ENCODE data around the gene BCL2L12. TPM values are rescaled to one million over a fixed set of nuclear protein-coding genes. Genes with fewer than 3 reads are reported as not detected.
"Not testable (repeated sequence)": the region's sequence is repeated elsewhere in the genome, so short reads cannot be mapped to it uniquely, and the experiment has no call there.

The BCL2L12 gene
- total RNA-seq (1 to 10 TPM in 1 of 2 donors, under 1 TPM in 1; 0.89 to 7.6 TPM), polyA plus RNA-seq (ENCODE audit: insufficient read length in 2 of 2) (10 to 100 TPM in 1 of 2 donors, 1 to 10 TPM in 1; 8.2 to 15.0 TPM)
- long read RNA-seq, donor 1, partial matches to known transcripts = 0 of 5 reads
- long read RNA-seq, donor 1, other reads (novel, unspliced or antisense) = 0 of 5 reads
- long read RNA-seq, donor 2 = 0 reads
- long read RNA-seq, donor 3, partial matches to known transcripts = 0 of 3 reads
- long read RNA-seq, donor 3, other reads (novel, unspliced or antisense) = 0 of 3 reads
- long read RNA-seq, donor 4, transcript BCL2L12-212 (7 exons, 1,854 nt) = major isoform, 10 of 19 reads
- long read RNA-seq, donor 4, partial matches to known transcripts = 6 of 19 reads
- long read RNA-seq, donor 4, other reads (novel, unspliced or antisense) = 0 of 19 reads

GRCh38 chr19:49665351-49666119 is at the start of gene BCL2L12, which contains the start of gene IRF3:
BCL2L12 (plus strand) TSS chr19:49665933; CDS start chr19:49666693, 760 bp downstream.
IRF3 (minus strand) TSS chr19:49665857; CDS start chr19:49664838, 1,019 bp downstream.
- H3K27me3 ChIP-seq (ENCODE audit: control insufficient read depth, insufficient read depth, low read length) = no peaks in the 10 kb centered on the region
- peak in 5 of 6 donors; percentile 88 to 98 (median 90) for DNase-seq (ENCODE audit: low read depth in 4 of 6, low spot score in 6 of 6)
- WGBS (ENCODE audit: insufficient coverage) = 0% methylated on average over 50 of the region's 50 CpGs
- H3K27ac ChIP-seq (ENCODE audit: low read depth, low read length) = peak within 1 kb of the TSS; percentile 95
- H3K4me3 ChIP-seq (ENCODE audit: low read depth, low read length) = peak within 1 kb of the TSS; percentile 92
- H3K36me3 ChIP-seq (ENCODE audit: control insufficient read depth, insufficient read depth, low read length) = peaks cover 37% of the 10 kb centered on the region
- H3K9me3 ChIP-seq (ENCODE audit: control insufficient read depth, insufficient read depth, low read length) = no peaks in the 10 kb centered on the region
- peaks cover 35% of the 10 kb centered on the region for H3K4me1 ChIP-seq (ENCODE audit: control insufficient read depth, insufficient read depth, low read length)

- 87% methylated on average over 6 of the region's 7 CpGs for WGBS (ENCODE audit: insufficient coverage)
- H3K9me3 ChIP-seq (ENCODE audit: control insufficient read depth, insufficient read depth, low read length) = no peaks in the 10 kb centered on the region
- H3K27ac ChIP-seq (ENCODE audit: low read depth, low read length) = no peak overlapping the region
- no peak for DNase-seq (ENCODE audit: low read depth in 4 of 6, low spot score in 6 of 6)
- H3K4me1 ChIP-seq (ENCODE audit: control insufficient read depth, insufficient read depth, low read length) = no peaks in the 10 kb centered on the region
- peaks cover 93% of the 10 kb centered on the region for H3K36me3 ChIP-seq (ENCODE audit: control insufficient read depth, insufficient read depth, low read length)
- no peak overlapping the region for H3K4me3 ChIP-seq (ENCODE audit: low read depth, low read length)
- H3K27me3 ChIP-seq (ENCODE audit: control insufficient read depth, insufficient read depth, low read length) = no peaks in the 10 kb centered on the region
Observed at GRCh38 chr19:49616532-49616931, 49.2 kb upstream of the BCL2L12 start.

DNA sequence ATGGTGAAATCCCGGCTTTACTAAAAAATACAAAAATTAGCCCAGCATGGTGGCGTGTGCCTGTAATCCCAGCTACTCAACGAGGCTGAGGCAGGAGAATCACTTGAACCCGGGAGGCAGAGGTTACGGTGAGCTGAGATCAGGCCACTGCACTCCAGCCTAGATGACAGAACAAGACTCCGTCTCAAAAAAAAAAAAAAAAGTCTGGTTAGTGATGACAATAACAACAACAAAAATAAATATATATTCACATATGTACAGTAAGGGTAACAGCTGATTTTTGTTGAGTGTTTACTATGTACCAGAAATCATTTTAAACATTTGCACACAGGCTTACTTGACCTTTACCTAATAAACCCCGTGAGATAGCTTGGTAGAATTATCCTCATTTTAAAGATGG is 48.8 kb upstream of the BCL2L12 start:
- DNase-seq (ENCODE audit: low read depth in 4 of 6, low spot score in 6 of 6) = no peak
- Histone ChIP-seq H3K27ac (ENCODE audit: low read depth, low read length) (no peak overlapping the region), H3K27me3 (ENCODE audit: control insufficient read depth, insufficient read depth, low read length) (no peaks in the 10 kb centered on the region), H3K4me1 (ENCODE audit: control insufficient read depth, insufficient read depth, low read length) (no peaks in the 10 kb centered on the region), H3K9me3 (ENCODE audit: control insufficient read depth, insufficient read depth, low read length) (no peaks in the 10 kb centered on the region), H3K36me3 (ENCODE audit: control insufficient read depth, insufficient read depth, low read length) (peaks cover 97% of the 10 kb centered on the region), H3K4me3 (ENCODE audit: low read depth, low read length) (no peak overlapping the region)
- 95% methylated on average over 3 of the region's 7 CpGs for WGBS (ENCODE audit: insufficient coverage)

GRCh38 chr19:49617860-49618259 is 47.9 kb upstream of the BCL2L12 start:
- not testable (repeated sequence) for DNase-seq (ENCODE audit: low read depth in 4 of 6, low spot score in 6 of 6); H3K4me3 ChIP-seq (ENCODE audit: low read depth, low read length); H3K4me1 ChIP-seq (ENCODE audit: control insufficient read depth, insufficient read depth, low read length); H3K27ac ChIP-seq (ENCODE audit: low read depth, low read length); H3K9me3 ChIP-seq (ENCODE audit: control insufficient read depth, insufficient read depth, low read length); H3K27me3 ChIP-seq (ENCODE audit: control insufficient read depth, insufficient read depth, low read length)
- peaks cover 93% of the 10 kb centered on the region for H3K36me3 ChIP-seq (ENCODE audit: control insufficient read depth, insufficient read depth, low read length)
- over 99% methylated on average over 13 of the region's 13 CpGs for WGBS (ENCODE audit: insufficient coverage)

DNA sequence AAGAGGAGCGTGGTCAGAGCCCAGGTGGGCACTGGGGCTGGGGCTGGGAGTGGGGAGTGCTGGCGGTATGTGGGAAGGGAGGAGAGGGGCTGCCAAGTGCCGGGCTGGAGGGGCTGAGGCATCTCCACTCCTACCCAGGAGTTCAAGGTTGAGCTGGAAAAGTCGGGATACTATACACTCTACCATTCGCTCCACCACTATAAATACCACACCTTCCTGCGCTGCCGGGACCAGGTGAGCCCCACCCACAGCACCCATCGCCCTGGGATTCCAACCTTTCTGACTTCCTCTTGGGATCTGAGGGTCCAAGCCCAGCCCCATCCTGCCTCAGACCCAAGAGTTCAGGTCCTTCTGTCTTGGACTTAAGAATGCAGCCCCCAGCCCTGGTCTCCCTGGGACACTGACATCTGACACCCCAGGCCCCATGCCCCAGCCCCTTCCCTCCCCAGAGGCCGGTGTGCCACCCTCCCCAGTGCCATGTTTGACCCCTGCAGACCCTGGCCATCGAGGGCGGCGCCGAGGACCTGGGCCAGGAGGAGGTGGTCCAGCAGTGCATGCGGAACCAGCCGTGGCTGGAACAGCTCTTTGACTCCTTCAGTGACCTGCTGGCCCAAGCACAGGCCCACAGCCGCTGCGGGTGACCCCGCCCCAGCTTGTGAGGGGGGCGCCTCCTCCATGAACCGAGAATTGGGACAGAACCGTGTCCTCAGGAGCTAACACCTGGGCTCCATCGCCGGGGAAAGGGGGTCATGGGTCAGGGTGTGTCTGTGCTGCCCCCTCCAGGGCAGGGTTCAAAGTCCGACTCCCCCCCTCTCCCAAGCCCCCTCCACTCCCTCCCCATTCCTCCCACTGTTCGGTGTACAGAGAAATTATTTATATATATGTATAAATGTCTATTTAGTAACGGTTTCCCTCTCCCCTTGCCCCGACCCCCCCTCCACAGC is 40.5 kb upstream of the BCL2L12 start:
- H3K27ac ChIP-seq (ENCODE audit: low read depth, low read length) = no peak overlapping the region
- H3K4me3 ChIP-seq (ENCODE audit: low read depth, low read length) = no peak overlapping the region
- 89% methylated on average over 15 of the region's 27 CpGs for WGBS (ENCODE audit: insufficient coverage)
- no peaks in the 10 kb centered on the region for H3K27me3 ChIP-seq (ENCODE audit: control insufficient read depth, insufficient read depth, low read length)
- DNase-seq (ENCODE audit: low read depth in 4 of 6, low spot score in 6 of 6) = no peak
- no peaks in the 10 kb centered on the region for H3K9me3 ChIP-seq (ENCODE audit: control insufficient read depth, insufficient read depth, low read length)
- H3K4me1 ChIP-seq (ENCODE audit: control insufficient read depth, insufficient read depth, low read length) = peaks cover 4% of the 10 kb centered on the region
- peaks cover 66% of the 10 kb centered on the region for H3K36me3 ChIP-seq (ENCODE audit: control insufficient read depth, insufficient read depth, low read length)

GRCh38 chr19:49626226-49626625 is 39.5 kb upstream of the BCL2L12 start:
- Histone ChIP-seq H3K4me3 (ENCODE audit: low read depth, low read length) (no peak overlapping the region), H3K9me3 (ENCODE audit: control insufficient read depth, insufficient read depth, low read length) (no peaks in the 10 kb centered on the region), H3K4me1 (ENCODE audit: control insufficient read depth, insufficient read depth, low read length) (peaks cover 13% of the 10 kb centered on the region), H3K36me3 (ENCODE audit: control insufficient read depth, insufficient read depth, low read length) (peaks cover 57% of the 10 kb centered on the region), H3K27me3 (ENCODE audit: control insufficient read depth, insufficient read depth, low read length) (no peaks in the 10 kb centered on the region), H3K27ac (ENCODE audit: low read depth, low read length) (no peak overlapping the region)
- WGBS (ENCODE audit: insufficient coverage) = 70% methylated on average over 4 of the region's 11 CpGs
- DNase-seq (ENCODE audit: low read depth in 4 of 6, low spot score in 6 of 6) = no peak

GRCh38 chr19:49629659-49630058 is 36.1 kb upstream of the BCL2L12 start:
- no peaks in the 10 kb centered on the region for H3K27me3 ChIP-seq (ENCODE audit: control insufficient read depth, insufficient read depth, low read length)
- no peak overlapping the region for H3K27ac ChIP-seq (ENCODE audit: low read depth, low read length)
- no peak overlapping the region for H3K4me3 ChIP-seq (ENCODE audit: low read depth, low read length)
- DNase-seq (ENCODE audit: low read depth in 4 of 6, low spot score in 6 of 6) = no peak
- peaks cover 17% of the 10 kb centered on the region for H3K4me1 ChIP-seq (ENCODE audit: control insufficient read depth, insufficient read depth, low read length)
- peaks cover 32% of the 10 kb centered on the region for H3K36me3 ChIP-seq (ENCODE audit: control insufficient read depth, insufficient read depth, low read length)
- no peaks in the 10 kb centered on the region for H3K9me3 ChIP-seq (ENCODE audit: control insufficient read depth, insufficient read depth, low read length)
- no CpG with 5 or more reads among the region's 9 CpGs for WGBS (ENCODE audit: insufficient coverage)

GRCh38 chr19:49631014-49631588 is 34.6 kb upstream of the BCL2L12 start:
- DNase-seq (ENCODE audit: low read depth in 4 of 6, low spot score in 6 of 6) = peak in 1 of 6 donors; percentile 51
- WGBS (ENCODE audit: insufficient coverage) = 28% methylated on average over 3 of the region's 9 CpGs
- peaks cover 17% of the 10 kb centered on the region for H3K36me3 ChIP-seq (ENCODE audit: control insufficient read depth, insufficient read depth, low read length)
- no peaks in the 10 kb centered on the region for H3K27me3 ChIP-seq (ENCODE audit: control insufficient read depth, insufficient read depth, low read length)
- peaks cover 25% of the 10 kb centered on the region for H3K4me1 ChIP-seq (ENCODE audit: control insufficient read depth, insufficient read depth, low read length)
- H3K9me3 ChIP-seq (ENCODE audit: control insufficient read depth, insufficient read depth, low read length) = no peaks in the 10 kb centered on the region
- H3K27ac ChIP-seq (ENCODE audit: low read depth, low read length) = no peak overlapping the region
- no peak overlapping the region for H3K4me3 ChIP-seq (ENCODE audit: low read depth, low read length)
